ENCODE results near the gene UBR4. TPM values are rescaled to one million over a fixed set of nuclear protein-coding genes. Genes with fewer than 3 reads are reported as not detected.
"Not testable (repeated sequence)": the region's sequence is repeated elsewhere in the genome, so short reads cannot be mapped to it uniquely, and the experiment has no call there.

The UBR4 gene
- 100 to 1,000 TPM; 140 to 418 (median 223) TPM for total RNA-seq

DNA sequence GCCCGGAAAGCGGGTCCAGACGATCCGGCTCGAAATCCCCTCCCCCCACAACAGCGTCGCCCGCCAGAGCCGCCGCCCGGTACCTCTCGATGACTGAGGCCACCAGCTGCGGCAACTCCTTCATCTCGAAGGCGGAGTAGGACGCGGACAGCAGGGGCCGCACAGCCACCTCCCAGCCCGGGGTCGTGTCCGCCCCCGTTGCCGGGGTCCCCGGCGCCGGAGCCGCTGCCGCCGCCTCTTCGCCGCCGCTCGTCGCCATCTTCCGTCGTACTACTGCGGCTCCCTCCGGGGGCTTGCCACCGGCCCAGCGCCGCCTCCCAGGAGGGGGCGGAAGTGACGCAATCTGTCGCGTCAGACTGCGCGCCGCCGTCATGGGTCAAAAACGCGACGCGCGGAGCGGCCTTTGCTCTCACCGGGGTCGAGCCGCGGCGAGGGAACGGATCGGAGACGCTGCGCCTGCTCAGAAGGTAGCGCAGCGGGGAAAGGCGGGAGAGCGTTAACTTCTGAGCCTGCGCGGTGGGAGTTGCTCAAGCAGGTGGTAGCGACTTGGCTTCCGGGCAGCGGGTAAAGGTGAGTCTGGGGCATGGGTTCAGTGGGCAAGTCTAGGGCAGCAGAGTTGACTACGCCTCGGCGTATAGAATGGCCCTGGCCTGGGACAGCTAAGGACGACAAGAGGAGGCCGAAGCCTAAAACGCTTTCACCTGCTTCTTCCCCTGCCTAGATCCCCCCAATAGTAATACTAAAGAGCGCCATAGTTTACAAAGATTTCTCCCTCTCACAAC lies at the start of gene UBR4:
Gene UBR4, minus strand, starts transcription at position 277 of the 782 bp plus-strand sequence. Its CDS starts 18 bp downstream, at position 259.
- WGBS, 2 donors (ENCODE audit: low coverage in 1 of 2) = 0% methylated on average over 1 to 12 of the region's 80 CpGs
- Histone ChIP-seq H3K27ac (peak within 1 kb of the TSS; percentile 94 to 97 (median 96)), H3K4me1 (peaks cover 30 to 68% (median 40%) of the 10 kb centered on the region in 4 donors), H3K4me3 (peak within 1 kb of the TSS; percentile 73 to 96 (median 87)), H3K27me3 (no peaks in the 10 kb centered on the region), H3K36me3 (peaks cover 0 to 4% (median 0%) of the 10 kb centered on the region in 4 donors), H3K9me3 (no peaks in the 10 kb centered on the region)
- intact Hi-C loops (cut with DNase I; ENCODE audit: low total_unique reads) = no loop called here
- in situ Hi-C loops (cut with MboI; ENCODE audit: low pct_ligation_motif_present in 1 of 4, low pct_unique_long_range_greater_than_20kb in 1 of 4, low sequenced_read_pairs in 3 of 4) = no loop called here
- DNase-seq = peak; percentile 97
- TF ChIP-seq POLR2AphosphoS5 (IDR thresholded peaks at IDR 0.05) (peak; percentile 99), EP300 (IDR thresholded peaks at IDR 0.05; ENCODE audit: low read depth) (peak; percentile 26), POLR2A (IDR thresholded peaks at IDR 0.05) (peak; percentile 98)
- TF ChIP-seq, protein P1, sequence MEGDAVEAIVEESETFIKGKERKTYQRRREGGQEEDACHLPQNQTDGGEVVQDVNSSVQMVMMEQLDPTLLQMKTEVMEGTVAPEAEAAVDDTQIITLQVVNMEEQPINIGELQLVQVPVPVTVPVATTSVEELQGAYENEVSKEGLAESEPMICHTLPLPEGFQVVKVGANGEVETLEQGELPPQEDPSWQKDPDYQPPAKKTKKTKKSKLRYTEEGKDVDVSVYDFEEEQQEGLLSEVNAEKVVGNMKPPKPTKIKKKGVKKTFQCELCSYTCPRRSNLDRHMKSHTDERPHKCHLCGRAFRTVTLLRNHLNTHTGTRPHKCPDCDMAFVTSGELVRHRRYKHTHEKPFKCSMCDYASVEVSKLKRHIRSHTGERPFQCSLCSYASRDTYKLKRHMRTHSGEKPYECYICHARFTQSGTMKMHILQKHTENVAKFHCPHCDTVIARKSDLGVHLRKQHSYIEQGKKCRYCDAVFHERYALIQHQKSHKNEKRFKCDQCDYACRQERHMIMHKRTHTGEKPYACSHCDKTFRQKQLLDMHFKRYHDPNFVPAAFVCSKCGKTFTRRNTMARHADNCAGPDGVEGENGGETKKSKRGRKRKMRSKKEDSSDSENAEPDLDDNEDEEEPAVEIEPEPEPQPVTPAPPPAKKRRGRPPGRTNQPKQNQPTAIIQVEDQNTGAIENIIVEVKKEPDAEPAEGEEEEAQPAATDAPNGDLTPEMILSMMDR (IDR thresholded peaks at IDR 0.05) = peak in 2 of 5 experiments; percentile 4 to 6

DNA sequence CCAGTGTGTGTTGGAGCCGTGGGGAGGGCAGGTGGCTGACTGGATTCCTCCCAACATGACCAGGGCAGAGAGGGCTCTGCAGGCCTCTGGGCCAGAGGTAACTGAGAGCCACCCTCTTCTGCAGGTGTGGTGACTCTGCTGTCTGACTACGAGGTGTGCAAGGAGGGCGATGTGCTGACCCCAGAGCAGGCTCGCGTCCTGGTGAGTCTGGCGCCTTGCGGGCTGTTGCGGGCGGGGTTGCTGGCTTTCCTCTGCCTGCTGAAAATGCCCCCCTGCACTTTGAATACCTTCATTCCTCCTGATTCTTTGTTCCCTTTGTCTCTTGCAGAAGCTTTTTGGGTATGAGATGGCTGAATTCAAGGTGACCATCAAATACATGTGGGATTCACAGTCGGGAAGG lies 48.3 kb upstream of the UBR4 start:
- in situ Hi-C loops (cut with MboI; ENCODE audit: low pct_ligation_motif_present in 1 of 4, low pct_unique_long_range_greater_than_20kb in 1 of 4, low sequenced_read_pairs in 3 of 4) (no loop called here), intact Hi-C loops (cut with DNase I; ENCODE audit: low total_unique reads) (no loop called here)
- Histone ChIP-seq H3K27ac (no peak overlapping the region), H3K36me3 (peaks cover 0 to 27% (median 8%) of the 10 kb centered on the region in 4 donors), H3K27me3 (no peaks in the 10 kb centered on the region), H3K4me3 (no peak overlapping the region), H3K4me1 (peaks cover 0 to 4% (median 1%) of the 10 kb centered on the region in 4 donors), H3K9me3 (no peaks in the 10 kb centered on the region)
- TF ChIP-seq POLR2AphosphoS5 (IDR thresholded peaks at IDR 0.05) = no peak
- no peak for TF ChIP-seq EP300 (IDR thresholded peaks at IDR 0.05; ENCODE audit: low read depth)
- no peak for TF ChIP-seq POLR2A (IDR thresholded peaks at IDR 0.05)
- TF ChIP-seq, protein P1 (IDR thresholded peaks at IDR 0.05) = no peak
- 96 to 100% methylated on average over 1 to 10 of the region's 10 CpGs for WGBS, 2 donors (ENCODE audit: low coverage in 1 of 2)
- no peak for DNase-seq

DNA sequence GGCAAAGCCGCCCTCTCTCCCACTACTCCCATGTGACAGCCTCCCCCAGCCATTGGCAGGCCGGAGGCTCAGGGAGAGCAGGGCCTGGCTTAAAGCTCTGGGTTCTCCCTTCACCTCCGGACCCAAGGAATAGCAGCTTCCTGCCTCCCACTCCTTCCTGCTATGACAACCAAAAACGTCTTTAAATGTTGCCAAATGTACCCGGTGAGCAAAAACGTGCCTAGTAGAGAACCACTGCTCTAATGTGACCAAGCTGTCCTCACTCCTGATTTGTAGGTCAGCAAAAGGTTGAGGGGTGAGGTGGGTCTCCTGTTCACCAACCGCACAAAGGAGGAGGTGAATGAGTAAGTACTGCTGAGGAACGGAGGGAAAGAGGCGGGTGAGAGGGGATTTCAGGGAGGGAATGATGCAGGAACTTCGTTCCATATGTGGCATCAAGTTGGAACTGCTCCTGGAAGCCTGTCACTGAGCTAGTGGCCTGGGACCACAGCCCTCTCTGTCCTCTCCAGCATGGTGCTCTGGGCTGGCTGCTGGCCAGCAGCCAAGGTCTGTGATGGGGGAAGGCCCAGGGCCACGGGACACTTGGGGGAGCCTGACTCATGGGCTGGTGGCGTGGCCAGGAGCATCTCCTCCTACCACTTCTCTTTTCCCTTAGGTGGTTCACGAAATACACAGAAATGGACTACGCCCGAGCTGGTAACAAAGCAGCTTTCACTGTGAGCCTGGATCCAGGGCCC lies 47.3 kb upstream of the UBR4 start:
- intact Hi-C loops (cut with DNase I; ENCODE audit: low total_unique reads) (no loop called here), in situ Hi-C loops (cut with MboI; ENCODE audit: low pct_ligation_motif_present in 1 of 4, low pct_unique_long_range_greater_than_20kb in 1 of 4, low sequenced_read_pairs in 3 of 4) (no loop called here)
- Histone ChIP-seq H3K36me3 (peaks cover 0 to 27% (median 8%) of the 10 kb centered on the region in 4 donors), H3K4me3 (no peak overlapping the region), H3K27ac (no peak overlapping the region), H3K9me3 (no peaks in the 10 kb centered on the region), H3K4me1 (peaks cover 10 to 14% (median 12%) of the 10 kb centered on the region in 4 donors), H3K27me3 (no peaks in the 10 kb centered on the region)
- WGBS, 2 donors (ENCODE audit: low coverage in 1 of 2) = 64 to 68% methylated on average over 7 to 15 of the region's 15 CpGs
- DNase-seq = no peak
- TF ChIP-seq POLR2A (IDR thresholded peaks at IDR 0.05) (no peak), POLR2AphosphoS5 (IDR thresholded peaks at IDR 0.05) (no peak), EP300 (IDR thresholded peaks at IDR 0.05; ENCODE audit: low read depth) (no peak)
- TF ChIP-seq, protein P1 (IDR thresholded peaks at IDR 0.05) = no peak

DNA sequence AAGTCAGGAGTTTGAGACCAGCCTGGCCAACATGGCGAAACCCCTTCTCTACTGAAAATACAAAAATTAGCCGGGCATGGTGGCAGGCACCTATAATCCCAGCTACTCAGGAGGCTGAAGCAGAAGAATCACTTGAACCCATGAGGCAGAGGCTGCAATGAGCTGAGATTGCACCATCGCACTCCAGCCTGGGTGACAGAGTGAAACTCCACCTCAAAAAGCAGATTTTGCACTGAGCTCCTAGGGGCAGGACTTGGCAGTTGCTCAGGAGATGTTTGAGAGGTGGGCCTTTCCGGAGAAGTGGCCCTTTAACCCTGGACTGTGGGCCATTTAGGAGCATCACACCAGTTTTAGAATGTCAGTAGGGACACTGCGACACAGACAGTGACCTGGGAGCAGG lies 46.2 kb upstream of the UBR4 start:
- intact Hi-C loops (cut with DNase I; ENCODE audit: low total_unique reads); H3K27ac ChIP-seq; in situ Hi-C loops (cut with MboI; ENCODE audit: low pct_ligation_motif_present in 1 of 4, low pct_unique_long_range_greater_than_20kb in 1 of 4, low sequenced_read_pairs in 3 of 4); H3K27me3 ChIP-seq; H3K9me3 ChIP-seq; H3K4me3 ChIP-seq; DNase-seq: not testable (repeated sequence)
- Histone ChIP-seq H3K4me1 (peaks cover 11 to 21% (median 13%) of the 10 kb centered on the region in 4 donors), H3K36me3 (peaks cover 0 to 27% (median 8%) of the 10 kb centered on the region in 4 donors)
- 80 to 96% methylated on average over 1 to 5 of the region's 5 CpGs for WGBS, 2 donors (ENCODE audit: low coverage in 1 of 2)

Data from transverse colon (tissue), 4 donors.